ENCODE data around the gene XPNPEP3.

- TF ChIP-seq CTCF (IDR thresholded peaks at IDR 0.05; ENCODE audit: low read depth, low read length): no peak
- TF ChIP-seq POLR2A (IDR thresholded peaks at IDR 0.05; ENCODE audit: extremely low read depth, insufficient read length): no peak
- TF ChIP-seq MAX (IDR thresholded peaks at IDR 0.05; ENCODE audit: low read depth, low read length): no peak
- TF ChIP-seq MYC (IDR thresholded peaks at IDR 0.05; ENCODE audit: low read depth, low read length): no peak
Measured at GRCh38 chr22:40954113-40954512, 97.2 kb downstream of the XPNPEP3 start.

Measured in NB4 (cell line).